OCI-LY3 (cell line): Measurements from ENCODE around the gene DOCK4.

Source experiments
- EZH2phosphoT487 ChIP-seq: fragments of 200-600 bp; shearing (Covaris generic); IDR thresholded peaks from 2 replicates; pipeline ENCODE4 v1.6.1; 2018; ENCODE audit warnings: antibody characterized with exemption, mixed run types, low read depth
- TF ChIP-seq, protein P1 (sequence below): fragments of 200-600, 300-600 bp; sonication (generic); IDR thresholded peaks from 2 replicates; pipeline ENCODE4 v1.5.1; 2014; ENCODE audit warnings: antibody characterized with exemption, low read length, low read depth

DNA sequence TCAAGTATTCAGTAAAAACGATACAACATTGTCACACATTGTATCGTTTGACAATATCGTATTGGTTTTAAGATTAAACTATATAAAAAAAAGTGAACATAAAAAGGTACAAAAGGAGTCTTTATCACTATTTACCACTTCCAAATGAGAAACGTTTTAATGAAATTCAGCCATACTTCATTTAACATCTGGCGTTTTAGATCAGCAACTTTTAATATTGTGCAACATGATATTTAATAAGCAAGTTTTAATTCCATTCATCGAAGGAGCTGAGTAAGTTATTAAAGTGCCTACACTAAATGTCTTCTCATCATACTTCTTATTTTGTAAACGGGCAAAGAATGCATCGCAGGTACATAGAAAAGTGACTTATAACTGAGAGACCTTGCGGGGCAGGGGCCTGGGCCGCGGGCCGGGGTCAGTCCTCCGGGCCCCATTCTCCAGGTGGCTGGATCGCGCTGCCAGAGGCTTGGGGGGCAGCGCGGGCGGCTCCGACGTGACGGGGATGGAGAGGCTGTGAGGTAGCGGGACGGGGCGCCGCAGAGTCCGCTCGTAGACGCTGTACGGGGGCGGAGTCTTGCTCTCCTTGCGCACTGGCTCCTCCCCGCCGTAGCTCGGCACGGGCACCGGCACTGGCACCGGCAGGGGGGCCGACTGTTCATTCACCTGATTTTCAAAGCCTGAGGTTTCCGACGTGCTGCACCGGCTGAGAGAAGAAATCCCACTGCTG, 478.1 kb downstream of the DOCK4 start:
- TF ChIP-seq, protein P1, sequence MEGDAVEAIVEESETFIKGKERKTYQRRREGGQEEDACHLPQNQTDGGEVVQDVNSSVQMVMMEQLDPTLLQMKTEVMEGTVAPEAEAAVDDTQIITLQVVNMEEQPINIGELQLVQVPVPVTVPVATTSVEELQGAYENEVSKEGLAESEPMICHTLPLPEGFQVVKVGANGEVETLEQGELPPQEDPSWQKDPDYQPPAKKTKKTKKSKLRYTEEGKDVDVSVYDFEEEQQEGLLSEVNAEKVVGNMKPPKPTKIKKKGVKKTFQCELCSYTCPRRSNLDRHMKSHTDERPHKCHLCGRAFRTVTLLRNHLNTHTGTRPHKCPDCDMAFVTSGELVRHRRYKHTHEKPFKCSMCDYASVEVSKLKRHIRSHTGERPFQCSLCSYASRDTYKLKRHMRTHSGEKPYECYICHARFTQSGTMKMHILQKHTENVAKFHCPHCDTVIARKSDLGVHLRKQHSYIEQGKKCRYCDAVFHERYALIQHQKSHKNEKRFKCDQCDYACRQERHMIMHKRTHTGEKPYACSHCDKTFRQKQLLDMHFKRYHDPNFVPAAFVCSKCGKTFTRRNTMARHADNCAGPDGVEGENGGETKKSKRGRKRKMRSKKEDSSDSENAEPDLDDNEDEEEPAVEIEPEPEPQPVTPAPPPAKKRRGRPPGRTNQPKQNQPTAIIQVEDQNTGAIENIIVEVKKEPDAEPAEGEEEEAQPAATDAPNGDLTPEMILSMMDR, result no peak
- no peak for TF ChIP-seq EZH2phosphoT487
